Activated effector memory CD4-positive, alpha-beta T cell treated with Interleukin-2 at 50 U/mL for 16 hours (primary cell): ENCODE results near the gene ZCCHC8.
"Not testable (repeated sequence)": the region's sequence is repeated elsewhere in the genome, so short reads cannot be mapped to it uniquely, and the experiment has no call there.

Experiments
- DNase-seq: peaks from one replicate; pipeline ENCODE4 v3.0.0-alpha.2; 2020

Gene ZCCHC8

DNA sequence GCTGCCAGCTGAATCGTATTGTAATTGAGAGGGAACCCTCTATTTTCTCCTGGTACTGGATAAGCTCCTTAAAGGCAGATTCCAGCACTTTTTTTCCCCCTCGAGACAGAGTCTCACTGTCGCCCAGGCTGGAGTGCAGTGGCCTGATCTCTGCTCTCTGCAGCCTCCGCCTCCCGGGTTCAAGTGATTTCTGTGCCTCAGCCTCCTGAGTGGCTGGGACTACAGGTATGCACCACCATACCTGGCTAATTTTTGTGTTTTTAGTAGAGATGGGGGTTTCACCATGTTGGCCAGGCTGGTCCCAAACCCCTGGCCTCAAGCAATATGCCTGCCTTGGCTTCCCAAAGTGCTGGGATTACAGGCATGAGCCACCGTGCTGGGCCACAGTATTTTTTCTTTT lies 30.9 kb downstream of the ZCCHC8 start:
- DNase-seq = not testable (repeated sequence)

DNA sequence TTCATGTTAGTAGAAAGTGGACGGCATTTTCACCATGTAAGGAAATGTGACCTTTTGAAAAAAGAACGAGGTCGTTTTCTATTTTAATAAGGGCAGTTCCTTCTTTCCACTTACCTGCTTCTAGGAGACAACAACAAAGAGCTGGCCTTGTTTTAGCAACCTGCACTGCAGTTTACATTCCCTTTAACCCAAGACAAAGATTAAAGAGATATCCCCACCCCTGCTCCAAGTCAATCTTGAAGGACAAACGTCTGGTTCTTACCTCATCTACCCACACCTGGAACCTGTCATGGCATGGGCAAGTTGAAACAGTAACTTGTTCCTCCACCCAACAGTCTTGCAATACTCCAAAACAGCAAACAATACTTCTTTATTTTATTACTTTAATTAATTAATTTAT lies 32.7 kb downstream of the ZCCHC8 start:
- no peak for DNase-seq

DNA sequence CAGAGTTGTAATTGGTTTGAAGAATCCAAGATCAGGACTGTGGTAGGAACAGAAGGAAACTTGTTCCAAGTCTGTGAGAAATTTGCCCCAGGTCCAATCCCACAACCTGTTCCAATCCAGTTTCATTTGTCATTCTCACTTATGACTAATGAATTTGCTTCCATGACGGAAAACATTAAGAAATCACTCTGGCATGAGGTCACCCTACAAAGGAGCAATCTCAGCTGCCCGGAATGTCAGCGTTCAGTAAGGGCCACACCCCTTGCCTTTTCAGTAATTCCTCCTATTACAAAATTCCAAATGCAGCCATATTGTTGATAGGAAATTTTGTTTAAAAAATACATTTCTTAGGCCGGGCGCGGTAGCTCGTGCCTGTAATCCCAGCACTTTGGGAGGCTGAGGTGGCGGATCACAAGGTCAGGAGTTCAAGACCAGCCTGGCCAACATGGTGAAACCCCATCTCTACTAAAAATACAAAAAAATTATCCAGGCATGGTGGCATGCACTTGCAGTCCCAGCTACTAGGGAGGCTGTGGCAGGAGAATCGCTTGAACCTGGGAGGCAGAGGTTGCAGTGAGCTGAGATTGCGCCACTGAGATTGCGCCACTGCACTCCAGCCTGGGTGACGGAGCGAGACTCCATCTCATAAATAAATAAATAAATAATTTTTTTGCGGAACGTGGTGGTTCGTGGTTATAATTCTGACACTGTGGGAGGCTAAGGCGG lies 36.3 kb downstream of the ZCCHC8 start:
- DNase-seq = not testable (repeated sequence)

DNA sequence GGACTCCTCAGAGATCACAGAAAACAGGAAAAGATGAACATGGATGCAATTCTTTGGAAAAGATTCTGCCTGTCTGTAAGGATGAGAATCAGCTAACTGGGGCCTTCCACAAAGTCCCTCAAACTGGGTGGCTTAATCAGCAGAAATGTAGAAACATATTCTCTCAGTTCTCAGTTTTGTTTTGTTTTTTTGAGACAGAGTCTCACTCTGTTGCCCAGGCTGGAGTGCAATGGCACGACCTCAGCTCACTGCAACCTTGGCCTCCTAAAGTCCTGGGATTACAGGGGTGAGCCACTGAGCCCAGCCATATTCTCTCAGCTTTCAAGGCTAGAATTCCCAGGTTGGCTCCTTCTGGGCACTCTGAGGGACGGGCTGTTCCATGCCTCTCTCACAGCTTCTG lies 40.1 kb downstream of the ZCCHC8 start:
- no peak for DNase-seq

DNA sequence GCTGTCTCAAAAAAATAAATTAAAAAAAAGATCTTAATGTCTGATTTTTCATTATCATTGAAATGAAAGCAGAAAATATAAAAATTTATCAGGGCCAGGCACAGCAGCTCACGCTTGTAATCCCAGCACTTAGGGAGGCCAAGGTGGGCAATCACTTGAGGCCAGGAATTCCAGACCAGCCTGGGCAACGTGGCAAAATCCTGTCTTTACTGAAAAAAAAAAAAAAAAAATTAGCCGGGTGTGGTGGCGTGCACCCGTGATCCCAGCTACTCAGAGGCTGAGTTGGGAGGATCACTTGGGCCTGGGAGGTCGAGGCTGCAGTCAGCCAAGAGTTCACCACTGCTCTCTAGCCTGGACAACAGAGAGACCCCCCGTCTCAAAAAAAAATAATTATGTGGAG lies 40.7 kb downstream of the ZCCHC8 start:
- no peak for DNase-seq

DNA sequence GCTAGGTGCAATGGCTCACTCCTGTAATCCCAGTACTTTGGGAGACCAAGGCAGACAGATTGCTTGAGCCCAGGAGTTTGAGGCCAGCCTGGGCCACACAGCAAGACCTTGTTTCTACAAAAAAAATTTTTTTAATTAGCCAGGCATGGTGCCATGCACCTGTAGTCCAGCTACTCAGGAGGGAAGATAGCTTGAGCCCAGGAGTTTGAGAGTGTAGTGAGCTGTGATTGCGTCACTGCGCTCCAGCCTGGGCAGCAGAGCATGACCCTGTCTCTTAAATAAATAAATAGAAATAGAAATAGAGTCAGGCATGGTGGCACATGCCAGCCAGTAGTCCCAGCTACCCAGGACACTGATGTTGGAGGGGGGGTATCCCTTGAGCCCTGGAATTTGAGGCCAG lies 41.5 kb downstream of the ZCCHC8 start:
- DNase-seq = no peak

DNA sequence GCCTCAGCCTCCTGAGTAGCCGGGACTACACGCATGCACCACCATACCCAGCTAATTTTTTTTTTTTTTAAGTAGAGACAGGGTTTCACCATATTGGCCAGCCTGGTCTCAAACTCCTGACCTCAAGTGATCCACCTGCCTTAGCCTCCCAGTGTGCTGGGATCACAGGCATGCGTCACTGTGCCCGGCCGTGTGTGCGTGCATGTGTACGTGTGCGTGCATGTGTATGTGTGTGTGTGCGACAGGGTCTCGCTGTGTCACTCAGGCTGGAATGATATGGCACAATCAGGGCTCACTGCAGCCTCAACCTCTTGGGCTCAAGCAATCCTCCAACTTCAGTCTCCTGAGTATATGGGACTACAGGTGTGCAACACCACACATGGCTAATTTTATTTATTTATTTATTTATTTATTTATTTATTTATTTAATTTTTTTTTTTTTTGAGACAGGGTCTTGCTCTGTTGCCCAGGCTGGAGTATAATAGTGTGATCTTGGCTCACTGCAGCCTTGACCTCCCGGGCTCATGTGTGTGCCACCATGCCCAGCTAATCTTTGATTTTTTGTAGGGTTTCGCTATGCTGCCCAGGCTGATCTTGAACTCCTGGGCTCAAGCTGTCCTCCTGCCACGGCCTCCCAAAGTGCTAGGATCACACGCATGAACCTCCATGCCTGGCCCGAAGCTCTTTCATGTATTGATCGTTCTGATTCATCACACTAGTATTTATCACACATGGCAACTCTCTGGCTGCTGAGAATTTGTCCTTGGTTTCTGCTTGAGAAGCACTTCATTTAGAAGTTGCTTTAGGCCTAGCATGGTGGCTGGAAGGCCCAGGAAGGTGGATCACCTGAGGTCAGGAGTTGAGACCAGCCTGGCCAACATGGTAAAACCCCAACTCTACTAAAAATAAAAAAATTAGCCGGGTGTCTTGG lies 42.4 kb downstream of the ZCCHC8 start:
- DNase-seq = no peak

DNA sequence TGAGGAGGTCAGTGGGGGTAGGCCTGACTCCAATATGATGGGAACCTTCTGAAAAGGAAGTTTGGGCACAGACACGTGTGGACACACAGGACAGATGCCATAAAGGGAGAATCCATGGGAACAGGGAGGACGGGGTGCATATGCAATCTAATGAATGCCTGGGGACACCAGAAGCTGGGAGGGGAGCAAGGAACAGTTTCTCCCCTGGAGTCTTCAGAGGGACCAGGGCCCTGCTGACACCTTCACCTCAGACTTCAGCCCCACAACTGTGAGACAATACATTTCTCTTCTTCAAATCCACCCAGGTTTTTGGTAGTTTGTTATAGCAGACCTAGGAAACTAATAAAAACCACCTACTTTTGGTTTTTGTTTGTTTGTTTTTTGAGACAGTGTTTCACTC lies 43.1 kb downstream of the ZCCHC8 start:
- no peak for DNase-seq

DNA sequence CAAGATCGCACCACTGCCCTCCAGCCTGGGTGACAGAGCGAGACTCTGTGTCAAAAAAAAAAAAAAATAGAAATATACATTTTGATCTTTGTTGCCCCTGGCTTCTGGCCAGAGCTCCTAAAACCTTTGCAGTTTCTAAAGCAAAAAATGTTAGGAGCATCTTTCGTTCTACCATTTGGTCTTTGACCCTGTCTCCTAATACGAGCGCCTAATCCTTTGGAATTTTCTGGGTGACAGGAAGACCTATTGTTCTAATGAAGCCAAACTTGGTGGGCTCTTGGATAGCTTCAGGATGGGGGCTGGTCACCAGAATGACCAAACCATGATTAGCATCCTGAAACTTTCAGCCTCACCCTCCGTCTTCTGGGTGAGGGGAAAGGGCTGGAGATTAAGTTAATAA lies 46.0 kb downstream of the ZCCHC8 start:
- DNase-seq = no peak

DNA sequence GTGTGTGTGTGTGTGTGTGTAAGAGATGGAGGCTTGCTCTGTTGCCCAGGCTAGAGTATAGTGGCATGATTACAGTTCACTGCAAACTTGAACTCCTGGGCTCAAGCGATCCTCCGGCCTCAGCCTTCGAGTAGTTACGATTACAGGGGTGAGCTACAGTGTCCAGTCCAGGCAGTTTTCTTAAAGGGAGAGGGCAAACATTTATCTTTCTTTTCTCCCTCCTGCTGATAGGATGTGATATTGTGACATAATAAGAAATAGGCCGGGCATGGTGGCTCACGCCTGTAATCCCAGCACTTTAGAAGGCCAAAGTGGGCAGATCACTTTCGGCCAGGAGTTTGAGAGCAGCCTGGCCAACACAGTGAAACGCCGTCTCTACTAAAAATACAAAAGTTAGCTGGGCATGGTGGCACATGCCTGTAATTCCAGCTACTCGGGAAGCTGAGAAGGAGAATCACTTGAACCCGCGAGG lies 46.4 kb downstream of the ZCCHC8 start:
- DNase-seq = no peak

DNA sequence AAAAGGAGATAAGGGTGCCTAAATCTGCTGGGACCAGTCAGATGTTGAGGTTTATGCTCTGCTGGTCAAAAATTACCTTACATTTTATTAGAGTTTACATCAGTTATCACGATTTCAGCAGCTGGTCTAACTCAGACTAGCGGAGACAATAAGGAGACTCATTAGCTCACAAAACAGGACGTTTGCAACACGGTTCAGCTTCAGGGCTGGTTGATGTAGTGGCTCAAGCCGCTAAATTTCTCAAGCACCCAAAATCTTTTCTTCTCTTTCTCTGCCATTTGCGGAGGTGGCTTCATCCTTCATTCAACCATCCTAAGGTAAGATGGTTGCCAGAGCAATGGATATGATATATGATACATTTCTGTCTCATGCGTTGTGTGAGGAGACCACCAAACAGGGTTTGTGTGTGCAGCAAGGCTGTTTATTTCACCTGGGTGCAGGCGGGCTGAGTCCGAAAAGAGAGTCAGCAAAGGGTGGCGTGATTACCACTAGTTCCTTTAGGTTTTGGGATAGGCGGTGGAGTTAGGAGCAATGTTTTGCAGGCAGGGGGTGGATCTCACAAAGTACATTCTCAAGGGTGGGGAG lies 47.9 kb downstream of the ZCCHC8 start:
- DNase-seq = peak; percentile 2

DNA sequence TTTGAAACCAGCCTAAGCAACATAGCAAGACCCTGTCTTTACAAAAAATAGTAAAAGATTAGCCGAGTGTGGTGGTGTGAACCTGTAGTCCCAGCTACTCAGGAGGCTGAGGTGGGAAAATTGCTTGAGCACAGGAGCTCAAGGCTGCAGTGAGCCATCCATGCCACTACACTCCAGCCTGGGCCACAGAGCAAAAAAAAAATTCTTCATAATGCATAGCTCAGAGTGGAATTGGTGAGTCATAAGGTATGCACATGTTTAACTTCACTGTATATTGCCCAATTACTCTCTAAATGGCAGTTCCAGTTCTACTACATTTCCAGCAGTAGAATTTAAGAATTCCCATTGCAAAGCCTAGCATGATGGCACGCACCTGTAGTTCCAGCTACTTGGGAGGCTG lies 51.4 kb downstream of the ZCCHC8 start:
- DNase-seq = no peak

DNA sequence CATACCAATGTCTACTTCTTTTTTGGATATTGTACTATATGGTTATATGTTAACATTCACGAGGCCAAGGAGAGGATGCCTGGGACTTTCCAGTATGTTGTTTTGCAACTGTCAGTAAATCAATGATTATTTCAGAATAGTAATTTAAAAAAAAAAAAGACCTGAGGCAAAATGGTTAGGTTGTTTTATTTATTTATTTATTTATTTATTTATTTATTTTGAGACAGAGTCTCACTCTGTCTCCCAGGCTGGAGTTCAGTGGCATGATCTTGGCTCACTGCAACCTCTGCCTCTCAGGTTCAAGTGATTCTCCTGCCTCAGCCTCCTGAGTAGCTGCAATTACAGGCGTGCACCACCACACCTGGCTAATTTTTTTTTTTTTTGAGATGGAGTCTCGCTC lies 52.9 kb downstream of the ZCCHC8 start:
- not testable (repeated sequence) for DNase-seq

DNA sequence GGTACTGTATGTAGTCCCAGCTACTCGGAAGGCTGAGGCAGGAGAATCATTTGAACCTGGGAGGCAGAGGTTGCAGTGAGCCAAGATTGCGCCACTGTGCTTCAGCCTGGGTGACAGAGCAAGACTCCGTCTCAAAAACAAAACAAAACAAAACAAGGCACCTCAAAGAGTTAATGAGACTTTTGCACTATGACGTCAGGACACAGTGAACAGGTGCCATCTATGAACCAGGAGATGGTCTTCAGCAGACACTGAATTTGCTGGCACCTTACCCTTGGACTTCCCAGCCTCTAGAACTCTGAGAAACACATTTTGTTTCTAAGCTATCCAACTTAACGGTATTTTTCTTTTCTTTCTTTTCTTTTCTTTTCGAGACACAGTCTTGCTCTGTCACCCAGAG lies 54.3 kb downstream of the ZCCHC8 start:
- DNase-seq = not testable (repeated sequence)

DNA sequence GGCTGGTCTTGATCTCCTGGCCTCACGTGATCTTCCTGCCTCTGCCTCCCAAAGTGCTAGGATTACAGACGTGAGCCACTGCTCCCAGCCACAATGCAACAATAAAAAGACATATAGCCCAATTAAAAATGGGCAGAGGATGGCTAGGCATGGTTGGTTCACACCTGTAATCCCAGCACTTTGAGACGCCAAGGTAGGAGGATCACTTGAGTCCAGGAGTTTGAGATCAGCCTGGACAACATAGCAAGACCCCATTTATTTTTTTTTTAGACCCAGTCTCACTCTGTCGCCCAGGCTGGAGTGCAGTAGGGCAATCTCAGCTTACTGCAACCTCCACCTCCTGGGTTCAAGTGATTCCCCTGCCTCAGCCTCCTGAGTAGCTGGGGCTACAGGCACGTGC lies 56.7 kb downstream of the ZCCHC8 start:
- not testable (repeated sequence) for DNase-seq

DNA sequence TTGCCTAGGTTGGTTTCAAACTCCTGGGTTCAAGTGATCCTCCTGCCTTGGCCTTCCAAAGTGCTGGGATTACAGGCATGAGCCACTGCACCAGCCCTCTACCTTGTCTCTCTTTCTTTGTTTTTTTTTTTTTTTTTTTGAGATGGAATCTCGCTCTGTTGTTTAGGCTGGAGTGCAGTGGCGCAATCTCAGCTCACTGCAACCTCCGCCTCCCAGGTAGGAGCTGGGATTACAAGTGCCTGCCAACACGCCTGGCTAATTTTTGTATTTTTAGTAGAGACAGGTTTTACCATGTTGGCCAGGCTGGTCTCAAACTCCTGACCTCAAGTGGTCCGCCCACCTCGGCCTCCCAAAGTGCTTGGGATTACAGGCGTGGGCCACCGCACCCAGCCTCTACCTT lies 61.9 kb downstream of the ZCCHC8 start:
- not testable (repeated sequence) for DNase-seq

DNA sequence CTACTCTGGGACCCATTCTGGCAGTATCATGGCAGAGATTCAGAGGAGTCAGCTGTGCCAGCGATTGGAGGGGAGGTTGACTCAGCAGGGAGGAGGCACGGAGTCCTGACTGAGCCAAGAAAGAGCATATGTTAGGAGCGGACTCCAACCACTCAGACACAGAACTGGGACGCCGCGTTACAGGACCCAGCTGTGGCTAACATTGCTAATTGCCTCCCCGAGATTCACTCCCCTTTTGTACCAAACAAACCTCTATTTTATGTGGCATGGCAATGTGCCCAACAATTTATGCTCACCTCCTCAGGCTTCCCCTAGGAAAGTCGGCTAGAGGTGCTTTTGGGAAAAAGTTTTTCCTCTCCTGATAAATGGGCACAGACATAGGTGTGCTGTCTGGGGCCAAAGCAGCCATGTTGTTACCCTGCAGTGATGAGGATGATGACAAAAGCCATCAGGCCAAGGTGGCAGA lies 63.0 kb downstream of the ZCCHC8 start:
- DNase-seq = no peak

DNA sequence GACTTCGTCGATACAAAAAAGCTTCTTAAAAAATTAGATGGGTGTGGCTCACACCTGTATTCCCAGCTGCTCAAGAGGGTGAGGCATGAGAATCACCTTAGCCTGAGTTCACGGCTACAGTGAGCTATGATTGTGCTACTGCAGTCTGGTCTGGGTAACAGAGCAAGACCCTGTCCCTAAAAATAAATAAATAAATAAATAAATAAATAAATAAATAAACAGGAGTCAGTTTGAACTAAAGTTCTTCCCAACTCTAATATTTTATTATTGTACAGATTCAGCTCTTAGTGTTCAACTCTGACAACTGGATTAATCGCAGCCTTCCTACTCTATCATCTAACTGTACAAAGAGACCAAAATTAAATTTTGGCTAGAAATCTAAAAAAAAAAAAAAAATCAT lies 65.5 kb downstream of the ZCCHC8 start:
- DNase-seq = no peak

DNA sequence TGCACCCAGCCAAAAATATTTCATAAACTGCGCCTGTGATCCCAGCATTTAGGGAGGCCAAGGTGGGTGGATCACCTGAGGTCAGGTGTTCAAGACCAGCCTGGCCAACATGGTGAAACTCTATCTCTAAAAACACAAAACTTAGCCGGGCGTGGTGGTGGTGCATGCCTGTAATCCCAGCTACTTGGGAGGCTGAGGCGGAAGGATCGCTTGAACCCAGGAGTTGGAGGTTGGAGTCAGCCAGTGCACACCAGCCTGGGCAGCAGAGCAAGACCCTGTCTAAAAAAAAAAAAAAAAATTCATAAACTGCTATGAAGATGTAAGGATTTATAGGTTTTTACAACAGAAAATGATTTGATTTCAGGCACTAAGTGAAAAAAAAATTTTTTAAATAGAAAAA lies 71.7 kb downstream of the ZCCHC8 start:
- DNase-seq = not testable (repeated sequence)

DNA sequence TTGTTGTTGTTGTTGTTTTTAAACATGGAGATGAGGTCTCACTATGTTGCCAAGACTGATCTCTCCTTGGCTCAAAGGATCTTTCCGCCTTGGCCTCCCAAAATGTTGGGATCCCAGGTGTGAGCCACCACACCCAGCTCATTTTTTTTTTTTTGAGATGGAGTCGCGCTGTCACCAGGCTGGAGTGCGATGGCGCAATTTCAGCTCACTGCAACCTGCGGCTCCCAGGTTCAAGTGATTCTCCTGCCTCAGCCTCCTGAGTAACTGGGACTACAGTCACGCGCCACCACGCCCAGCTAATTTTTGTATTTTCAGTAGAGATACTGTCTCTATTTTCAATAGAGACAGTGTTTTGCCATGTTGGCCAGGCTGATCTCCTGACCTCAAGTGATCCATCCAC lies 73.3 kb downstream of the ZCCHC8 start:
- DNase-seq = no peak

DNA sequence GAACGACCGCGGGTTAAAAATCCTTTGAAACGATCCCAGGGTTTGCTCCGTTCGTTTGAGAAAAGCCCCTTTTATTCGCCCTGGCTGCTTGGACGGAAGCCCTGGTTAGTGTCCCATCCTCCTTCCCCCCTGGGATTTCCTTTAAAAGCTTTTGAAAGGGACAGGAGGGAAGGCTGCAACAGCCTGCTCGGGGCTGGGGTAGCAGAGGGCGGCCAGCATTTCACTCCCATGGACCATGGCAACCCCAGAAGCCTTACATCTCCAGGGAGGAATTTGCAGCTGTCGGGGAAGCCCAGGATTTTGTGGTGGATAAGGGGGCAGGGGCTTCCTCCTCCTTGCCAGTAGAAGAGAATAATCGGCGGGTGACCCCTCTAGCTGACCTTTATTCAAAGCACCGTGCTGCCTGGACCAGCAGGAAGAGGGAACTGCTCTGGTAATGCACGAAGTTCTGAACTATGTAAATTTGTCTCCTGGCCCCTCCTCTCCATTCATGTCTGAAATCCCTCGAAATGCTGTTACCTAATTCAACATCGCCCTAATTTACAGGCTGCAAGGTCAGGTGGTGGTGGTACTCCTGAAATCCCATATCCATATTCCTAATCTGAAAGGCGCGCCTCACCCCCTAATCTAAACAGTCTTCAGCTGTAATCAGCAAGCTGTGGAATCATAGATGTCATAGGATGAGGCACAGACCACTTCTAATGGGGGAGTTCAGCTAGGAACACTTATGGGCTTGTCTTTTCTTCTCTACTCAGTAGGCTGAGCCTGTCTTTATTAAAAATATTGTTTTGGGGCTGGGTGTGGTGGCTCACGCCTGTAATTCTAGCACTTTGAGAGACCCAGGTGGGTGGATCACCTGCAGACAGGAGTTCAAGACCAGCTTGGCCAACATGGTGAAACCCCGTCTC lies 77.2 kb downstream of the ZCCHC8 start:
- no peak for DNase-seq

DNA sequence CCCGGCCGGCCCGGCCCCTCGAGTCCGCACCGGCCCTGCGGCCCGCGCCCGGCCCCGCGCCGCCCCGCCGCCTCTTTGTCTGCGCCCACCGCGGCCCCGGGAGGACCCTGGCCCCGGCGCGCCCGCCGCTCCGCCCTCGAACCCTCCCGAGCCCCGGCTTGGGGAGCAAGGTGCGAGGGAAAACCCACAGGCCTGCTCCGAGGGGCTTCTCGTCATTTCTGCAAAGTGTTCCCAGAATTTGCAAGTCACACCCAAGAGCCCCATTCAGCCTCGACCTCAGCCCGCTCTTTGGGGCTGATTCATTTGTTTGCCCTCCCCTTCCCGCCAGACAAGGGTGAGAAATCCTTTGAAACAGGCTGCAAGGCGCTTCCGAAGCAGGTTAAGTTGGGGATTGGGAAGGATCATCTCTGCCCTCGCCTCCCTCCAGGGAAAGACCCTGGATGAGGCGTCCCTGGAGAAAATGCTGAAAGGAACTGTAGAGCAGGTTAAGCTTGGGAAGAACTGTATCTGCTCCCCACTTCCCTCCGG lies 77.9 kb downstream of the ZCCHC8 start:
- peak; percentile 21 for DNase-seq
